ENCODE data around the gene ATP6V1D.

DNA sequence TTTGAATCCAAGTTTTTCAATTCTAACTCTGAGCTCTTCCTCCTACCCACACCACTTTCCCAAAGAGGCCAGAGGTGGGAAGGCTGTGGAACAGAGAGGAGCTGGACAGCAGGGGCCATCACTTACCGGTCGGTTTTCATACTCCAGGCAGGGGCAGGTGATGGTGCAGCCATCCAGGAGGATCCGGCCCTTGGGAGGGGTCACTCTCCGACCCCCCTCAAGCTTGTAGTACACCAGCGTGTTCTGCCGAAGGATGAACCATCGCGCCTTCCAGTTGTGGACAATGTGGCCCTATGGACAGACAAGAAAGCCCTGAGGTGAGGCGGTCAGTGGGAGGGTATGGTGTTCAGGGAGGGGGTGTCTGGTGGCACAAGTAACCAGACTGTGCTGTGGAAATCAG is 37.9 kb upstream of the ATP6V1D start:
- no peak for TF ChIP-seq SIN3A (IDR thresholded peaks at IDR 0.05; ENCODE audit: borderline replicate concordance, insufficient read depth, low read length)
- TF ChIP-seq TAF1 (IDR thresholded peaks at IDR 0.05; ENCODE audit: borderline replicate concordance, insufficient read depth, low read length): no peak
- TF ChIP-seq FOXP2 (optimal IDR thresholded peaks at IDR 0.05; ENCODE audit: borderline replicate concordance, extremely low read depth, extremely low read length, insufficient read depth): no peak
- no peak for TF ChIP-seq POLR2AphosphoS5 (IDR thresholded peaks at IDR 0.05; ENCODE audit: low read depth, low read length)
- TF ChIP-seq, protein P1, sequence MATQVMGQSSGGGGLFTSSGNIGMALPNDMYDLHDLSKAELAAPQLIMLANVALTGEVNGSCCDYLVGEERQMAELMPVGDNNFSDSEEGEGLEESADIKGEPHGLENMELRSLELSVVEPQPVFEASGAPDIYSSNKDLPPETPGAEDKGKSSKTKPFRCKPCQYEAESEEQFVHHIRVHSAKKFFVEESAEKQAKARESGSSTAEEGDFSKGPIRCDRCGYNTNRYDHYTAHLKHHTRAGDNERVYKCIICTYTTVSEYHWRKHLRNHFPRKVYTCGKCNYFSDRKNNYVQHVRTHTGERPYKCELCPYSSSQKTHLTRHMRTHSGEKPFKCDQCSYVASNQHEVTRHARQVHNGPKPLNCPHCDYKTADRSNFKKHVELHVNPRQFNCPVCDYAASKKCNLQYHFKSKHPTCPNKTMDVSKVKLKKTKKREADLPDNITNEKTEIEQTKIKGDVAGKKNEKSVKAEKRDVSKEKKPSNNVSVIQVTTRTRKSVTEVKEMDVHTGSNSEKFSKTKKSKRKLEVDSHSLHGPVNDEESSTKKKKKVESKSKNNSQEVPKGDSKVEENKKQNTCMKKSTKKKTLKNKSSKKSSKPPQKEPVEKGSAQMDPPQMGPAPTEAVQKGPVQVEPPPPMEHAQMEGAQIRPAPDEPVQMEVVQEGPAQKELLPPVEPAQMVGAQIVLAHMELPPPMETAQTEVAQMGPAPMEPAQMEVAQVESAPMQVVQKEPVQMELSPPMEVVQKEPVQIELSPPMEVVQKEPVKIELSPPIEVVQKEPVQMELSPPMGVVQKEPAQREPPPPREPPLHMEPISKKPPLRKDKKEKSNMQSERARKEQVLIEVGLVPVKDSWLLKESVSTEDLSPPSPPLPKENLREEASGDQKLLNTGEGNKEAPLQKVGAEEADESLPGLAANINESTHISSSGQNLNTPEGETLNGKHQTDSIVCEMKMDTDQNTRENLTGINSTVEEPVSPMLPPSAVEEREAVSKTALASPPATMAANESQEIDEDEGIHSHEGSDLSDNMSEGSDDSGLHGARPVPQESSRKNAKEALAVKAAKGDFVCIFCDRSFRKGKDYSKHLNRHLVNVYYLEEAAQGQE (IDR thresholded peaks at IDR 0.05; ENCODE audit: insufficient read depth in 1 of 2, low read depth in 2 of 2, low read length in 2 of 2): no peak

Measured in PFSK-1 (cell line).